ENCODE measurements around the gene SMYD5.

DNA sequence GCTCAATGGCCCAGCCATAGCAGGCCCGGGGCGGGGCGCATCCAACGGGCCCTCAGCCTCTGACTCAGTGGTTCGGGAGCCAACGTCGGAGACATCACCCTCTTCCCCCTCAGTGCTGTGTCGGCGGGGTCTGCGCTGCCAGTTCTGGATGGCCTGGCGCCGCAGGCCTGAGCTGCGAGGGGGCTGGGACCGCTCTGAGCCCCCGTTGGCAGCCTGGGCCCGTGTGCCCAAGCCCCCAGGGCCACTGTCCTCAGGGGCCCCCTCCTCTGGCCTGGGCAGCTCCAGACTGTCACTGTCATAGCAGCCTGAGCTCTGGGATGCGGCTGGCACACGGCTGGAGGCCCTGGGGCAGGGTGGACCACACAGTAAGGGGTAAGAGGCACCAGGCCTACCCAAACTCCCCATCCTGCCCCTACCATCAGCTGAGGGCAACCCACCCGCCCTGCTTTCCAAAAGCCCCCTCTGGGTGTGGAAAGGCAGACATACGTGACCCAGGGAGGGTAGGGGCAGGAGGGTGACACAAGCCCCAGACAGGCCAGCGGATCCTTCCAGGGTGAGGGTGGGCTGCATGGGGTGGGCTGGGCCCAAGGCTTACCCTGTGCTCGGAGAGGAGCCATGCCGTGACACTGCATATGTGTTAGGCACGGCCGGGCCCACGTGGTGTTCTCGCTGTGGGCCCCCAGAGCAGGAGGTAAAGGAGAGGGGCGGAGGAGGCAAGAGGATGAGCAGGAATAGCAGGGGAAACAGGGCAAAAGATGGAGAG lies 51.4 kb downstream of the SMYD5 start:
- TF ChIP-seq, protein P1, sequence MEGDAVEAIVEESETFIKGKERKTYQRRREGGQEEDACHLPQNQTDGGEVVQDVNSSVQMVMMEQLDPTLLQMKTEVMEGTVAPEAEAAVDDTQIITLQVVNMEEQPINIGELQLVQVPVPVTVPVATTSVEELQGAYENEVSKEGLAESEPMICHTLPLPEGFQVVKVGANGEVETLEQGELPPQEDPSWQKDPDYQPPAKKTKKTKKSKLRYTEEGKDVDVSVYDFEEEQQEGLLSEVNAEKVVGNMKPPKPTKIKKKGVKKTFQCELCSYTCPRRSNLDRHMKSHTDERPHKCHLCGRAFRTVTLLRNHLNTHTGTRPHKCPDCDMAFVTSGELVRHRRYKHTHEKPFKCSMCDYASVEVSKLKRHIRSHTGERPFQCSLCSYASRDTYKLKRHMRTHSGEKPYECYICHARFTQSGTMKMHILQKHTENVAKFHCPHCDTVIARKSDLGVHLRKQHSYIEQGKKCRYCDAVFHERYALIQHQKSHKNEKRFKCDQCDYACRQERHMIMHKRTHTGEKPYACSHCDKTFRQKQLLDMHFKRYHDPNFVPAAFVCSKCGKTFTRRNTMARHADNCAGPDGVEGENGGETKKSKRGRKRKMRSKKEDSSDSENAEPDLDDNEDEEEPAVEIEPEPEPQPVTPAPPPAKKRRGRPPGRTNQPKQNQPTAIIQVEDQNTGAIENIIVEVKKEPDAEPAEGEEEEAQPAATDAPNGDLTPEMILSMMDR (IDR thresholded peaks at IDR 0.05), result no peak
- TF ChIP-seq POLR2A (IDR thresholded peaks at IDR 0.05), result no peak

Data from right lobe of liver (tissue), 4 donors.